ENCODE data around the gene ZKSCAN5. TPM values are rescaled to one million over a fixed set of nuclear protein-coding genes. Genes with fewer than 3 reads are reported as not detected.
"Not testable (repeated sequence)": the region's sequence is repeated elsewhere in the genome, so short reads cannot be mapped to it uniquely, and the experiment has no call there.

The ZKSCAN5 gene
- total RNA-seq, 1 experiment from 2014 or later: 6.7 TPM

DNA sequence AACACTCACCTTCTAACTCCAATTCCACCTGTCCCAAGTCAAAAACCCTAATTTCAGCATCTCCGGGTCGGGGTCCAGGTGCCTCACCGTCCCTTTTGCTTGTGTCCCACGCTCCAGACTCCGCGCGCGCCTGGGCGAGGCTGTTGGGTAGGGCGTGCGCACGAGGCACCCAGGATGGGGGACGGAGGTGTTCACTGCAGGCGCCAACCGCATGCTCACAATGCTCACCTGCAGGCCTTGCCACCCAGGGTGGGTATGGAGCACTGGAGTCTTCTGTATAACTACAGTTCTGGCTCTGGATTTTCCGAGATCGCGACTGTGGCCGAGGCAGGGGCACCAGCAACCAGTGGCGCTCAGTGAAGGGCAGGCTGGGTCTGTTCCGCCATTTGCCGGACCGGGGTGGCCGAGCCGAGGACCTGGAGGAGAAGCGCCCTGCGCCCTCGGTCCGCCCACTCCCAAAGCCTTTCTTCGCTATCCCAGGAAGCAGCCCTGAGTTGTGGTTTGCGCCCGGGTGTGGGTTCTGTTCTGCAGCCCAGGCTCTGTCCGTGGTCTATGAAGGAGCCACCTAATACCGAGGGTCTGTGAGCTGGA is 38.7 kb downstream of the ZKSCAN5 start:
- DNase-seq (ENCODE audit: low read depth): no peak
- in situ Hi-C loops (cut with HindIII; ENCODE audit: low pct_unique_long_range_greater_than_20kb, low sequenced_read_pairs): no loop called here

DNA sequence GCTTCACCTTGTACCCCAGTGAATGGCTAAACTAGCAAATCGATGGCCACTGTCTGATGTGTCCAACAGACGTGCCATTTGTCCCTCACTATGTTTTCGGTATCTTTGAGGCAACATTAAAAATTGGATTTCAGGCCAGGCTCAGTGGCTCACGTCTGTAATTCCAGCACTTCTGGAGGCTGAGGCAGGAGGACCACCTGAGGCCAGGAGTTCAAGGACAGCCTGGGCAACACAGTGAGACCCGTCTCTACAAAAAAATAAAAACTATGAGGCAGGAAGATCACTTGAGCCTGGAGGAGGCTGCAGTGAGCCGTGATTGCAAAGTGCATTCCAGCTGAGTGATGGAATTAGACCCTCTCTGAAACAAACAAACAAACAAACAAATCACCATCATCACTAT is 39.5 kb downstream of the ZKSCAN5 start:
- in situ Hi-C loops (cut with HindIII; ENCODE audit: low pct_unique_long_range_greater_than_20kb, low sequenced_read_pairs): no loop called here
- DNase-seq (ENCODE audit: low read depth): no peak

DNA sequence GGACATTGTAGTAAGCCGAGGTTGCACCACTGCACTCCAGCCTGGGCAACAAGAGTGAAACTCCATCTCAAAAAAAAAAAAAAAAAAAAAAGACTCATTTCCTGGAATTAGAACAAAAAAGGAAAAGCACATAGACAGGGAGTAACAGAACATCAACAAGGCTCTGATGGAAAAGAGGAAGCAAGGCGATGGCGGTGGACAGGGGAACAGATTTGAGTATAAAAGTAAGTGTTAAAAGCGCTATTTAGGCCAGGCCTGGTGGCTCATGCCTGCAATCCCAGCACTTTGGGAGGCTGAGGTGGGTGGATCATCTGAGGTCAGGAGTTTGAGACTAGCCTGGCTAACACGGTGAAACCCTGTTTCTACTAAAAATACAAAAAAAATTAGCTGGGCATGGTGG is 40.8 kb downstream of the ZKSCAN5 start:
- DNase-seq (ENCODE audit: low read depth); in situ Hi-C loops (cut with HindIII; ENCODE audit: low pct_unique_long_range_greater_than_20kb, low sequenced_read_pairs): not testable (repeated sequence)

DNA sequence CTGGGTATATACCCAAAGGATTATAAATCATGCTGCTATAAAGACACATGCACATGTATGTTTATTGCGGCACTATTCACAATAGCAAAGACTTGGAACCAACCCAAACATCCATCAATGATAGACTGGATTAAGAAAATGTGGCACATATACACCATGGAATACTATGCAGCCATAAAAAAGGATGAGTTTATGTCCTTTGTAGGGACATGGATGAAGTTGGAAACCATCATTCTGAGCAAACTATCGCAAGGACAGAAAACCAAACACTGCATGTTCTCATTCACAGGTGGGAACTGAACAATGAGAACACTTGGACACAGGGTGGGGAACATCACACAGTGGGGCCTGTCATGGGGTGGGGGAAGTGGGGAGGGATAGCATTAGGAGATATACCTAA is 45.1 kb downstream of the ZKSCAN5 start:
- in situ Hi-C loops (cut with HindIII; ENCODE audit: low pct_unique_long_range_greater_than_20kb, low sequenced_read_pairs); DNase-seq (ENCODE audit: low read depth): not testable (repeated sequence)

DNA sequence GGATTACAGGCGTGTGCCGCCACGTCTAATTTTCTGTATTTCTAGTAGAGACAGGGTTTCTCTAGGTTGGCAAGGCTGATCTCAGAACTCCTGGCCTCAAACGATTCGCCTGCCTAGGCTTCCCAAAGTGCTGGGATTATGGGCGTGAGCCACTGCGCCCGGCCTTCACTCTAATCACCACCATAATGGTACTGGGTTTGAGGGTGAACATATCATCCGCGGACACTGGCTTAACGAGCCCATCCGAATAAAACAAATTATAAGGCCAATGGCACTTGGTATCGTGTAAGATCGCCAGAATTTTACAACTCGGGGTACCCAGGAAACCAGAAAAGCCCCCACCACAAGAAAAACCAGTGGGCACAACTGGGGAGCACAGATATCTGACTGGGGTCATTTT is 46.9 kb downstream of the ZKSCAN5 start:
- in situ Hi-C loops (cut with HindIII; ENCODE audit: low pct_unique_long_range_greater_than_20kb, low sequenced_read_pairs): no loop called here
- no peak for DNase-seq (ENCODE audit: low read depth)

DNA sequence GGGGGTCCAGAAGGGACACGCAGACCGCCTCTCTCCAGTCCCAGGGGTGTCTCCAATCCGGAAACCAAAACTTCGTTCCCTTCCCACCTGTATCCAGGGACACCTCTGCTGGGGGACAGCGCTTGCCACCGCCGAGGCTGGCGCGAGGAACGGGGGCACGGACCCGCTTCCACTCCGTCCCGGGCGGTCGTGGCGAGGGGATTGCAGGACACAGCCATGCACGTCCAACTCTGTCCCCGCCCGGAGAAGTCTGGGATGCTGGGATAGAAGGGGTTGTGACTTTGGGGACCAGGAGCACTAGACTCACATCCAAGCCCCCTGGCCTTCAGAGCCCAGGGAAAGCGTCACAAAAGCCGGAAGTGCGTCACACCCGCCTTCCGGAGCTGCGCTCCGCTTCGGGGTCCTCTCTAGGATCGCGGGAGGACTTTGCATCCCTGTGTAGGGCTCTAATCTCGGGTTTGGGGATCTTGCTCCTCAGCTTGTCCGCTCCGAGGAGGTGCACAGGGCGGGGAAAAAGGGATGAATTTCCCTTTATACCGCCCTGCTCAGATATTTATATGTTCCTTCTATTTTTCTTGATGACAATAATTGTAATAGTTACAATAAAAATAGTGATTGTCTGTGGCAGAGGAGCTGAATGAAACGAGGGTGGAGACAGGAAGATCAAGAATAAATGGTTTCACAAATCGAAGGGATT is 47.5 kb downstream of the ZKSCAN5 start, which contains the start of gene FAM200A:
Gene FAM200A (minus strand): TSS at position 348 of the 697 bp plus-strand sequence. CDS start 3,707 bp downstream, outside the sequence.
- peak; percentile 68 for DNase-seq (ENCODE audit: low read depth)
- in situ Hi-C loops (cut with HindIII; ENCODE audit: low pct_unique_long_range_greater_than_20kb, low sequenced_read_pairs): no loop called here

DNA sequence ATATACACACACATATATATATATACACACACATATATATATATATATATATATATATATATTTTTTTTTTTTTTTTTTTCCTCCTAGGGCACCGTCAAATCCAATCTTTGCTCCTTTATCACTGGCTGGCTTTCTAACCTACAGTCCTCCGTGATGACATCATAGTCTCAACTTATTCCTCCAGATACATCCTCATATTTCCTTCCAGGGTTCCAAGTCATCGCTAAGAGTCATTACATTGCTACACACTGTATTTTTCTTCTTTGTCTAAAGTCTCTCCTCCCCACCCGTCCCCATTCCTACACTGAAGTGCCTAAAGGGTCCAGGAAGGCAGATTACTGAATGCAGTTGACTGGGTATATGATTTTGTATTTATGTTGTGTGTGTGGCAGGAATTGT is 48.6 kb downstream of the ZKSCAN5 start:
- in situ Hi-C loops (cut with HindIII; ENCODE audit: low pct_unique_long_range_greater_than_20kb, low sequenced_read_pairs): no loop called here
- no peak for DNase-seq (ENCODE audit: low read depth)

DNA sequence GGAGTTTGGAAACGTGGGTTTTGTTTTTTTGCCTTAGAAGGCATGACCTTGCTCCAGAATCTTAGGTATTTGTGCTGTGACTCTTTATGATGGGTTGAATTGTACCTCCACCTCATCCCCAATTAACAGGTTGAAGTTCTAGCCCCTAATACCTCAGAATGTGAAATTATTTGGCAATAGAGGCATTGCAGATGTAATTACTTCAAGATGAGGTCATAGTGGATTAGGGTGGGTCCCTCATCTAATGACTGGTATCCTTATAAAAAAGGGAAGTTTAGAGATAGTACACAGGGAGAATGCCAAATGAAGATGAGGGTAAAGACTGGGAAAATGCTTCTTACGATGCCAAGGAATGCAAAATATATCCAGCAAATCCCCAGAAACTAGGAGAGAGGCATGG is 50.5 kb downstream of the ZKSCAN5 start:
- in situ Hi-C loops (cut with HindIII; ENCODE audit: low pct_unique_long_range_greater_than_20kb, low sequenced_read_pairs): no loop called here
- no peak for DNase-seq (ENCODE audit: low read depth)

DNA sequence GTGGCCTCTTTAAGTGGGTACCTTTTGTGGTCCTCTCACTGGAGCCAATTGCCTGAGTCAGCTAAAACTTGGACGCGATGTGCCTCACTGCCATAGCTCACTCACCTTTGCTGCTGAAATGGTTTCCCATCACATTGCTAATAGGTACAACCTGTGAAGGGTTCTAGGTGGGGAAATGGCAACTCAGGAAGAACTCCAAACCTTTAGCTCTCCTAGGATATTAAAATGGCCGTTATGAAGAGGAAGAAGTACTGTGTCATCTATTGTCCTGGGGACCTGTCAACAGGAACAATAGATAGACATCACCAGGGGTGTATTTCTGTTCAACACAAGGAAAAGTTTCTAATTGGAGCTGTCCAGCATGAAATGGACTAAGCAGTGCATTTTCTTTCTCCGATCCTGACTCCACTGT is 52.7 kb downstream of the ZKSCAN5 start:
- DNase-seq (ENCODE audit: low read depth): no peak
- in situ Hi-C loops (cut with HindIII; ENCODE audit: low pct_unique_long_range_greater_than_20kb, low sequenced_read_pairs): no loop called here

DNA sequence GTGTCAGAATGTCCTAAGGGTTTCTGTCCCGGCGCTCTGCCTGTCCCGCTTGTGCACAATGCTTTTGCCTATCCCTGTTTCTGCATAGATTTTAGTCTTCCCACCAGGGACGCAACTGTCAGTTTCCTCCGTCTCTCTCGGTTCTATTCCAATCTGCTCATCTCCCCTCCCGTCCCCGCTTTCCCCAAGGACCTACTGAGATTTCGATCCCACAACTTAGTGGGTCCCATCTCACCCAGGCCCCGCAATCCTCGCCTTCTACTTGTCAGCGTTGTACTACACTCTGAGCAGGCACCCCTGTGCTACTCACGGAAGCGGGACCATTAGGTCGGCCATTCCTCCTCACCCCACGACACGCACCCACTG is 53.5 kb downstream of the ZKSCAN5 start:
- in situ Hi-C loops (cut with HindIII; ENCODE audit: low pct_unique_long_range_greater_than_20kb, low sequenced_read_pairs): no loop called here
- no peak for DNase-seq (ENCODE audit: low read depth)

DNA sequence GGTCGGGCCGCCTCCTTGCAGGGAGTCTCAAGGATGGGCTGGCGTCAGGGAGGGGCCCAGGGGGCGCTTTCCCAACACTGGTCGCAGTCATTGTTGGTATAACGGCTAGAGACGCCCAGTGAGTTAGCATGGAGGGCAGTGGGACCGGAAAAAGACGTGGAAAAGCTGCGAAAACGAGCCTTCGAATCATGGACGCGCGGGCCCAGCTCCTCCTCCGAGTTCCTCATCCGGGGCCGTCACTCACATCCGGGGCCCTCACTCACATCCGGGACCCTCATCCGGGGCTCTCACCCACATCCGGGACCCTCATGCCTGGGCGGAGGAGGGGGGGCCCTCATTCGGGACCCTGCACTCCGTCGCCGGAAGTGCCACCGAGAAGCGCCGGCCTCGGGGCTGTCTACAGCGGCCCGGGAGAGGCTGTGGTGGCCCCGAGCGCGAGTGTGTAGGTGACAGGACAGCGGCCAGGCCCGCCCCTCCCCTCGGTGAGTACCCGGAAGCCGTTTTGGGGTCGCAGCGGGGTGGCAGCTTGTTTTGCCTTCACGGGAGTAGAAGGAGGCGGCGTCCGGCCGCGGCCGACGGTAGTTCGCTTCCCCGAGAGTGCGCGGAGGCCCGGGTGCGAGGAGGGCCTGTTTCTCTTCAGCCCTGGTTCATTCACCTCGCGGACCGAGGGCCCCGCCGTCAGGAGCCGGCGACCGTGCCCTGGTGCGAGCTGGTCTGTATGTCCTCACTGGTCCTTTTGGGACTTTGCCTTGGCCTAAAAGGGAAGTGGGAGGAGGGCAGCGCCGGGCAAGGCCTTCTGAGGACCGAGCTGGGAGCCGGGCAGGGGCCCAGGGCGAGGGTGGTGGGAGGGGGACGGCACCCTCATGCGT is 54.1 kb downstream of the ZKSCAN5 start, which contains the start of gene ZNF655:
Gene ZNF655 (plus strand): TSS at position 337 of the 869 bp plus-strand sequence. CDS start 1,918 bp downstream, outside the sequence.
- DNase-seq (ENCODE audit: low read depth): peak; percentile 88
- in situ Hi-C loops (cut with HindIII; ENCODE audit: low pct_unique_long_range_greater_than_20kb, low sequenced_read_pairs): no loop called here

DNA sequence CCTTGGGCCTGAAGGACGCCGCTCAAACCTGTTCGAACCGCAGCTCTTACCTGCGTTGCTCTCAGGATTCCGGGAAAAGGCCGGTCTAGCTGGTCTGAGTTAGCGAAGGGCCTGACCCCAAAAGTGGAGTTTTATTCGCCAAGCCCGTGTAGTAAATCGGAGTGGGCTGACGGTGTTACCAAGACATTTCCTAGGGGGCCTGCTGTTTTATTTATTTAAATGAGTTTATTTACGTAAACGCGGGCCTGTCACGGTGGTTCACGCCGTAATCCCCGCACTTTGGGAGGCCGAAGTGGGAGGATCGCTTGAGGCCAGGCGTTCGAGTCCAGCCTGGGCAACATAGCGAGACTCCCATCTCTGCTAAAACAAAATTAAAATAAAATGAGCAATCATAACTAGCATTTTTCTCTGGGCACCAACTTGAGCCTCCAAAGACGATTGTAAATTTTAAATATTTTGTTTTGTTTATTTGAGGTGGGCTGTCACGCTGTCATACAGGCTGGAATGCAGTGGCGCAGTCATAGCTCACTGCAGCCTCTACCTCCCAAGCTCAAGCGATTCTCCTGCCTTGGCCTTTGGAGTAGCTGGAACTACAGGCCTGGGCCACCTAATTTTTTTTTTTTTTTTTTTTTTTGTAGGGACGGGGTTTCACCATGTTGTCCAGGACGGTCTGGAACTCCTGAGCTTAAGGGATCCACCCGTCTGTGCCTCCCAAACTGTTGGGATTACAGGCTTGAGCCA is 54.9 kb downstream of the ZKSCAN5 start:
- DNase-seq (ENCODE audit: low read depth): no peak
- in situ Hi-C loops (cut with HindIII; ENCODE audit: low pct_unique_long_range_greater_than_20kb, low sequenced_read_pairs): no loop called here

DNA sequence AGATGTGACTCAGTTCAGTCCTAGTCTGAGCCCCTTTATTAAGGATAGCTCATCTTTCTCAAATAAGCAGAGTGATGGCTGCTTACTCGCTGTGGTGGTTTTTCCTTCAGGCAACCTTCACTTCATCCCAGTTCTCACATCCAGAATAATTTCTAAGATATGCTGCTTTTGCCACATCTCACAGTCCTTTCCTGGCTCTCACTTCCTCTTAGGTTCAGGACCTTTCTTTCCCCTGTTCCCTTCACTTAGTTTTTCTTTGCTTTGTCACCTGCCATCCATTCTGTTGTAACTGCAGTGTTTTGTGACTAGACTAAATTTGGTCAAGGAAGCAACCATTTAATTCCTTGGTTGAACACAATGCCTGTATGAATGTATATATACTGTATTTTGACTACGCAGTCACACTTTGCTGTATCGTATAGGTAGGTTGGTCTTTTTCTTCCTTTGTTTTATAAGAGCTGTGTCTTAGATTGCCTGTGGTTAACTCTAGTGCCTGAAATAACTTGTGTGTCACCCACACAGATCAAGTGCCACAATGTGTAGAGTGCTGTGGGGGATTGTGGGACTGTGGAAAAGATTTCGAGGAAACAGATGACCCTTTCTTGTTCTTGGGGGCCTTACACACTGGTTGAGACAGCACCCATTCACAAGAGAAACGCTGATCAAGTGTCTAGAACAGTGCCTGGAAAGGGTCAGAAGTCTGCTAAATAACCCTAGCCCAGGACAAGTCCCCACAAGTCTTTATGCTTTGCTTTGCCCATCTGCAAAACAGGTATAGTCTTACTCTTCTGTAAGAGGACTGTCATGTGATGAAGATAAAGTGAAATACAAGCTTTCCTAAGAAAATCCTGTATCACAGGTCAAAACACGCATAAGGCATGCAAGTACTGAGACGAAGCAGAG is 56.6 kb downstream of the ZKSCAN5 start:
- no peak for DNase-seq (ENCODE audit: low read depth)
- in situ Hi-C loops (cut with HindIII; ENCODE audit: low pct_unique_long_range_greater_than_20kb, low sequenced_read_pairs): no loop called here

DNA sequence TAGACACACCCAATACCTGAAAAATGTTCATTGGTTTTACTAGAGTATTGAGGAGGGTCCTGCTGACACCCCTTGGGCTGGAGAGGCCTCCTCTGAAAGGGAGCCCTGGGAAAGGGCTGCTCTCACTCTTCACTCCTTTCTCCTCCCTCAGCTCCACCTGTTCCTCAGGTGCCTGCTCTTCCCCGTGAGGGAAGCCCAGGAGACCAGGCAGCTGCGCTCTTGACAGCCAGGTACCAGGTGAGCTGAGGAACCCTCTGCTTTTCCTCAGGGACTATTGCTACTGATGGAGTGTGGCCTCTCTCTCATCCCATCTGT is 57.2 kb downstream of the ZKSCAN5 start:
- DNase-seq (ENCODE audit: low read depth): no peak
- in situ Hi-C loops (cut with HindIII; ENCODE audit: low pct_unique_long_range_greater_than_20kb, low sequenced_read_pairs): no loop called here

DNA sequence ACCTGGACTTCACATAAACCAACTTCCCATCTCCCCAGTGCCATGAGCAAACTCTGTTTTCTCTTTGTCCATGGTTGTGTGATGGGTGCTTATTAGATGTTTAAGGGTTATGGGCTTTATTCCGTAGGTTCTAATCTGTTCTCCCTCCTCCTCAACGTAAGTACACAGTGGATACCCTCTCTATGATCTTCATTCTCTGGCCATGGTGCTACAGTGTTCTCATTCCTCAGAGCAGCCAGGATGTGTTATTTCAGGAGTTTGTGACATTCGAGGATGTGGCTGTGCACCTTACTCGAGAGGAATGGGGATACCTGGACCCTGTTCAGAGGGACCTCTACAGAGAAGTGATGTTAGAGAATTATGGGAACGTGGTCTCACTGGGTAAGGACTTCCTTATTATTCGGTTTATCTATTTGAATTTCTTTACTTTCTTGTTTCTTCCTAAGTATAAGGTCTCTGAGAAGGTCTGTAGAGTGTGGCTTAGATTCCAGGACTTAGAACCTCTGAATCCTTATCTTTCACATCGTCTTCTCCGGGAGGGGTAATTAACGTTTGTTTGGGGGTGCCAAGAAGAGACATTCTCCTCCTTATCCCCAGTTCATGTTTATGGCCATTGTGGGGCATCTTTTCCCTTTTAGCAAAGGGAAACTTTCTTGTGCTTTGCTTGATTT is 57.8 kb downstream of the ZKSCAN5 start:
- no peak for DNase-seq (ENCODE audit: low read depth)
- in situ Hi-C loops (cut with HindIII; ENCODE audit: low pct_unique_long_range_greater_than_20kb, low sequenced_read_pairs): no loop called here

DNA sequence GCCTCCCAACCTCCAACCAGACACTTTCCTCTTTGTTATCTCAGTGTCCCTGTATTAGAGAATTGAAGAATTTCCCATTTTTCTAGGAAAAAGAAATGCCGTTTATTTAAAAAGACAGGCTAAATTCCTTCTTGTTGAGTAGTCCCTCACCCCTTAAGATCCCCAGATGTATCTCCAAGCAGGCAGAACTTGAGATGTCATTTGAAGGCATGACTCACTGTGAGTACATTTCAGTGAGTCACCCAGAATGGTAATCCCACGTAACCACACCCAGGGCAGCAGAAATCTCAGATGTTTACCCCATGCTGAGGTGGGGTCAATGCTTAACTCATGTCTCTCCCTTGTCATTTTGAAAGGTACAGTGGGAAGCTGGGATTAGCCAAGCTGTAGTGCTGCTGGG is 58.4 kb downstream of the ZKSCAN5 start:
- DNase-seq (ENCODE audit: low read depth): peak; percentile 83
- in situ Hi-C loops (cut with HindIII; ENCODE audit: low pct_unique_long_range_greater_than_20kb, low sequenced_read_pairs): no loop called here

DNA sequence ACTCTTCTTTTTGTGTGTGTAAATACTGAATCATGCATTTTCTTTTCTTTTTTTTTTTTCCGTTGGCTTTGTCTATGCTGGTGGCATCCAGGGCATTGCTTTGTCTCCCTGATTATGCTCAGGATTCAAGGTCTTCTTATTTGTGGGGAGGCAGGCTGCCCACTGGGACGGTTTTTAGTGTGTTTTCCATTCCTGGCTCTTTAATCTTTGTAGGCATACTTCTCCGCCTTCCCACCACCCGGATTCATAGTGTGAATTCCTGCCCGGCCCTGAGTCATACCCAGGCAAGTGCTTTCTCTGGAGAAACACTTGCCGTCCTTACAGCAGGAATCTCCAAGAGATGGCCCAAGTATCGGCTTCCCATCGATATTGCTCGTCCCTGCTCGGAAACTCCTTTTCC is 59.2 kb downstream of the ZKSCAN5 start:
- in situ Hi-C loops (cut with HindIII; ENCODE audit: low pct_unique_long_range_greater_than_20kb, low sequenced_read_pairs): no loop called here
- DNase-seq (ENCODE audit: low read depth): peak; percentile 26
